Brain microvascular endothelial cell (primary cell): ENCODE data around the gene TPPP.

Experiments used
- DNase-seq: peaks from one replicate; pipeline ENCODE4 v3.0.0-alpha.2; 2020
- H3K27ac ChIP-seq: fragments of 250-450 bp; sonication (Bioruptor Pico); 2 replicates; pipeline ENCODE4 v1.5.1; 2020; ENCODE audit warnings: mild to moderate bottlenecking, moderate library complexity
- H3K27me3 ChIP-seq: fragments of 250-450 bp; sonication (Bioruptor Pico); replicated peaks from 2 replicates; pipeline ENCODE4 v1.5.1; 2020; ENCODE audit warnings: mild to moderate bottlenecking
- H3K36me3 ChIP-seq: fragments of 250-450 bp; sonication (Bioruptor Pico); replicated peaks from 2 replicates; pipeline ENCODE4 v1.5.1; 2020; ENCODE audit warnings: mild to moderate bottlenecking
- H3K4me3 ChIP-seq: 2 replicates; pipeline ENCODE4 v1.5.1; 2011; ENCODE audit warnings: low read depth, mild to moderate bottlenecking, control low read depth, low read length, moderate library complexity
- CTCF ChIP-seq: IDR thresholded peaks from 2 replicates; pipeline ENCODE4 v1.5.1; 2011; ENCODE audit warnings: low read depth, mild to moderate bottlenecking, moderate library complexity, low read length, control low read depth, inconsistent platforms; ENCODE audit errors: missing control alignments
- in situ Hi-C: cut with HindIII; loops from 2 replicates; pipeline ENCODE4 v1.10.0; 2017; ENCODE audit warnings: low sequenced_read_pairs, low pct_ligation_motif_present

The TPPP gene

GRCh38 chr5:618450-618849, 74.7 kb downstream of the TPPP start:
- TF ChIP-seq CTCF: no peak
- Histone ChIP-seq H3K27ac (no peak overlapping the region), H3K36me3 (no peaks in the 10 kb centered on the region), H3K4me3 (no peak overlapping the region), H3K27me3 (no peaks in the 10 kb centered on the region)
- DNase-seq: no peak
- in situ Hi-C loops: no loop called here

GRCh38 chr5:617896-618295, 75.3 kb downstream of the TPPP start:
- DNase-seq: no peak
- H3K36me3 ChIP-seq: no peaks in the 10 kb centered on the region
- H3K27me3 ChIP-seq: no peaks in the 10 kb centered on the region
- in situ Hi-C loops: no loop called here
- no peak overlapping the region for H3K27ac ChIP-seq
- no peak for TF ChIP-seq CTCF
- no peak overlapping the region for H3K4me3 ChIP-seq

GRCh38 chr5:616484-617039, 76.6 kb downstream of the TPPP start:
- Histone ChIP-seq H3K27me3 (no peaks in the 10 kb centered on the region), H3K36me3 (no peaks in the 10 kb centered on the region), H3K27ac (no peak overlapping the region), H3K4me3 (no peak overlapping the region)
- no peak for DNase-seq
- in situ Hi-C loops: no loop called here
- TF ChIP-seq CTCF: peak; percentile 19

GRCh38 chr5:612498-613424, 80.4 kb downstream of the TPPP start:
- TF ChIP-seq CTCF: no peak
- peak overlapping the region; percentile 79 for H3K4me3 ChIP-seq
- no peaks in the 10 kb centered on the region for H3K27me3 ChIP-seq
- H3K27ac ChIP-seq: peak overlapping the region; percentile 31
- H3K36me3 ChIP-seq: no peaks in the 10 kb centered on the region
- DNase-seq: peak; percentile 14
- in situ Hi-C loops: no loop called here

GRCh38 chr5:611731-612486, 81.2 kb downstream of the TPPP start, which contains the start of gene CEP72:
Gene CEP72, plus strand, starts transcription at chr5:612340. Its CDS starts 22 bp downstream, at chr5:612362.
- no peak for TF ChIP-seq CTCF
- peak within 1 kb of the TSS; percentile 69 for H3K27ac ChIP-seq
- DNase-seq: peak; percentile 69
- no peaks in the 10 kb centered on the region for H3K36me3 ChIP-seq
- in situ Hi-C loops: no loop called here
- no peaks in the 10 kb centered on the region for H3K27me3 ChIP-seq
- H3K4me3 ChIP-seq: peak within 1 kb of the TSS; percentile 79
